GM12878 (cell line): Measurements from ENCODE around the gene RNF31.

ENCODE experiments used
- CEBPB ChIP-seq, 2 experiments: fragments of 150-350 bp in 1 of 2; IDR thresholded peaks; 2 replicates each; pipeline ENCODE4 v1.6.1; 2012 to 2014; ENCODE audit warnings: low read depth in 2 of 2, low read length in 2 of 2, borderline replicate concordance in 1 of 2, inconsistent platforms in 1 of 2
- EP300 ChIP-seq, 2 experiments: fragments of 150-350 bp in 1 of 2; IDR thresholded peaks; 2 replicates each; pipeline ENCODE4 v1.6.1; 2011 to 2012; ENCODE audit warnings: low read depth in 2 of 2, low read length in 2 of 2, borderline replicate concordance in 1 of 2, improper control_type of control experiment in 1 of 2, inconsistent platforms in 1 of 2; ENCODE audit not compliant: control insufficient read depth in 1 of 2
- FOS ChIP-seq: IDR thresholded peaks from 3 replicates; pipeline ENCODE4 v1.6.1; 2011; ENCODE audit warnings: borderline replicate concordance; ENCODE audit not compliant: insufficient read length; ENCODE audit errors: extremely low read depth
- KDM1A ChIP-seq: fragments of 200-600 bp; sonication (generic); IDR thresholded peaks from 2 replicates; pipeline ENCODE4 v1.6.1; 2016; ENCODE audit warnings: borderline replicate concordance
- NFYA ChIP-seq: IDR thresholded peaks from 2 replicates; pipeline ENCODE4 v1.6.1; 2011; ENCODE audit warnings: low read depth, mild to moderate bottlenecking, low read length, improper control_type of control experiment, borderline replicate concordance
- NR2C2 ChIP-seq: IDR thresholded peaks from 2 replicates; pipeline ENCODE4 v1.6.1; 2011; ENCODE audit warnings: borderline replicate concordance, low read depth; ENCODE audit not compliant: control insufficient read depth, insufficient read length
- POLR2A ChIP-seq: IDR thresholded peaks from 2 replicates; pipeline ENCODE4 v1.6.1; 2011; ENCODE audit warnings: low read depth, mild to moderate bottlenecking, low read length
- POLR2AphosphoS5 ChIP-seq: IDR thresholded peaks from 2 replicates; pipeline ENCODE4 v1.6.1; 2011; ENCODE audit warnings: mild to moderate bottlenecking, low read length, inconsistent platforms
- SMARCA5 ChIP-seq: fragments of 450-650 bp; IDR thresholded peaks from 2 replicates; pipeline ENCODE4 v1.6.1; 2017; ENCODE audit warnings: mild to moderate bottlenecking
- SREBF1 ChIP-seq: IDR thresholded peaks from 2 replicates; pipeline ENCODE4 v1.6.1; 2012; ENCODE audit warnings: mild to moderate bottlenecking, low read length
- YY1 ChIP-seq: IDR thresholded peaks from 2 replicates; pipeline ENCODE4 v1.6.1; 2011; ENCODE audit warnings: low read depth, mild to moderate bottlenecking, low read length
- TF ChIP-seq, protein P1 (sequence below), 3 experiments: IDR thresholded peaks in 2 of 3; conservative IDR thresholded peaks in 1 of 3; 2 replicates each; pipeline ENCODE4 v1.5.1; 2011; ENCODE audit warnings: low read depth in 3 of 3, low read length in 3 of 3, mild to moderate bottlenecking in 3 of 3, control low read depth in 2 of 3, moderate library complexity in 2 of 3, inconsistent platforms in 1 of 3, mixed read lengths in 1 of 3; ENCODE audit not compliant: control insufficient read depth in 2 of 3, insufficient read depth in 1 of 3; ENCODE audit errors: extremely low read depth in 1 of 3
- TF ChIP-seq, protein P2 (sequence below): IDR thresholded peaks from 2 replicates; pipeline ENCODE4 v1.6.1; 2011; ENCODE audit warnings: low read depth, low read length, improper control_type of control experiment, borderline replicate concordance
- TF ChIP-seq, protein P3 (sequence below): fragments of 450-650 bp; IDR thresholded peaks from 2 replicates; pipeline ENCODE4 v1.6.1; 2016; ENCODE audit warnings: mild to moderate bottlenecking

DNA sequence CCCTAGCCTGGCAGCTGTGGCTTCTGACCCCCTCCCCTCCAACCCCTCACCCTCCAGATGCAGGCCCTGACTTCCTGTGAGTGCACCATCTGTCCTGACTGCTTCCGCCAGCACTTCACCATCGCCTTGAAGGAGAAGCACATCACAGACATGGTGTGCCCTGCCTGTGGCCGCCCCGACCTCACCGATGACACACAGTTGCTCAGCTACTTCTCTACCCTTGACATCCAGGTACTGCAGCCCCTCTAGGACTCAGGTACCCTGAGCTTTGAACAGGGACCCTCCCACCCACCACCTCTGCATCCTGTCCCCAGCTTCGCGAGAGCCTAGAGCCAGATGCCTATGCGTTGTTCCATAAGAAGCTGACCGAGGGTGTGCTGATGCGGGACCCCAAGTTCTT lies 7.8 kb downstream of the RNF31 start:
- TF ChIP-seq FOS (no peak), POLR2A (0 out of 2 replicates have a peak, but pooled peaks have one; percentile 34), POLR2AphosphoS5 (no peak), YY1 (no peak), SREBF1 (no peak), NFYA (no peak), KDM1A (no peak), EP300 (IDR thresholded peaks at IDR 0.05; ENCODE audit: borderline replicate concordance in 1 of 2, control insufficient read depth in 1 of 2, low read depth in 2 of 2, low read length in 2 of 2) (no peak), CEBPB (IDR thresholded peaks at IDR 0.05; ENCODE audit: borderline replicate concordance in 1 of 2, low read depth in 2 of 2, low read length in 2 of 2) (no peak), SMARCA5 (no peak), NR2C2 (no peak)
- TF ChIP-seq, protein P1, sequence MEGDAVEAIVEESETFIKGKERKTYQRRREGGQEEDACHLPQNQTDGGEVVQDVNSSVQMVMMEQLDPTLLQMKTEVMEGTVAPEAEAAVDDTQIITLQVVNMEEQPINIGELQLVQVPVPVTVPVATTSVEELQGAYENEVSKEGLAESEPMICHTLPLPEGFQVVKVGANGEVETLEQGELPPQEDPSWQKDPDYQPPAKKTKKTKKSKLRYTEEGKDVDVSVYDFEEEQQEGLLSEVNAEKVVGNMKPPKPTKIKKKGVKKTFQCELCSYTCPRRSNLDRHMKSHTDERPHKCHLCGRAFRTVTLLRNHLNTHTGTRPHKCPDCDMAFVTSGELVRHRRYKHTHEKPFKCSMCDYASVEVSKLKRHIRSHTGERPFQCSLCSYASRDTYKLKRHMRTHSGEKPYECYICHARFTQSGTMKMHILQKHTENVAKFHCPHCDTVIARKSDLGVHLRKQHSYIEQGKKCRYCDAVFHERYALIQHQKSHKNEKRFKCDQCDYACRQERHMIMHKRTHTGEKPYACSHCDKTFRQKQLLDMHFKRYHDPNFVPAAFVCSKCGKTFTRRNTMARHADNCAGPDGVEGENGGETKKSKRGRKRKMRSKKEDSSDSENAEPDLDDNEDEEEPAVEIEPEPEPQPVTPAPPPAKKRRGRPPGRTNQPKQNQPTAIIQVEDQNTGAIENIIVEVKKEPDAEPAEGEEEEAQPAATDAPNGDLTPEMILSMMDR (IDR thresholded peaks at IDR 0.05 in 2 of 3, conservative IDR thresholded peaks at IDR 0.05 in 1 of 3; ENCODE audit: control insufficient read depth in 2 of 3, extremely low read depth in 1 of 3, insufficient read depth in 1 of 3, low read depth in 3 of 3, low read length in 3 of 3), result no peak
- TF ChIP-seq, protein P2, sequence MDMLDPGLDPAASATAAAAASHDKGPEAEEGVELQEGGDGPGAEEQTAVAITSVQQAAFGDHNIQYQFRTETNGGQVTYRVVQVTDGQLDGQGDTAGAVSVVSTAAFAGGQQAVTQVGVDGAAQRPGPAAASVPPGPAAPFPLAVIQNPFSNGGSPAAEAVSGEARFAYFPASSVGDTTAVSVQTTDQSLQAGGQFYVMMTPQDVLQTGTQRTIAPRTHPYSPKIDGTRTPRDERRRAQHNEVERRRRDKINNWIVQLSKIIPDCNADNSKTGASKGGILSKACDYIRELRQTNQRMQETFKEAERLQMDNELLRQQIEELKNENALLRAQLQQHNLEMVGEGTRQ, result no peak
- TF ChIP-seq, protein P3, sequence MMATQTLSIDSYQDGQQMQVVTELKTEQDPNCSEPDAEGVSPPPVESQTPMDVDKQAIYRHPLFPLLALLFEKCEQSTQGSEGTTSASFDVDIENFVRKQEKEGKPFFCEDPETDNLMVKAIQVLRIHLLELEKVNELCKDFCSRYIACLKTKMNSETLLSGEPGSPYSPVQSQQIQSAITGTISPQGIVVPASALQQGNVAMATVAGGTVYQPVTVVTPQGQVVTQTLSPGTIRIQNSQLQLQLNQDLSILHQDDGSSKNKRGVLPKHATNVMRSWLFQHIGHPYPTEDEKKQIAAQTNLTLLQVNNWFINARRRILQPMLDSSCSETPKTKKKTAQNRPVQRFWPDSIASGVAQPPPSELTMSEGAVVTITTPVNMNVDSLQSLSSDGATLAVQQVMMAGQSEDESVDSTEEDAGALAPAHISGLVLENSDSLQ, result no peak
